Mammary epithelial cell (primary cell): ENCODE data around the gene TGFBI.

ENCODE experiments used
- CTCF ChIP-seq, 2 donors: IDR thresholded peaks in 1 of 2; conservative IDR thresholded peaks in 1 of 2; 2 replicates each; pipeline ENCODE4 v1.5.1; 2011 to 2012; ENCODE audit warnings: inconsistent platforms in 2 of 2, low read length in 2 of 2, mild to moderate bottlenecking in 2 of 2, control low read depth in 1 of 2, low read depth in 1 of 2; ENCODE audit not compliant: insufficient read depth in 1 of 2; ENCODE audit errors: extremely low read depth in 1 of 2
- EZH2 ChIP-seq: IDR thresholded peaks from 2 replicates; pipeline ENCODE4 v1.6.1; 2012; ENCODE audit warnings: low read length, inconsistent platforms, borderline replicate concordance

- TF ChIP-seq CTCF (conservative IDR thresholded peaks at IDR 0.05 in 1 of 2, IDR thresholded peaks at IDR 0.05 in 1 of 2; ENCODE audit: extremely low read depth in 1 of 2, insufficient read depth in 1 of 2, low read depth in 1 of 2, low read length in 2 of 2) (no peak), EZH2 (no peak)
Observed at GRCh38 chr5:135986891-135987401, 41.8 kb upstream of the TGFBI start.
